SK-N-SH (cell line): ENCODE measurements around the gene PPP1R12B. TPM values are rescaled to one million over a fixed set of nuclear protein-coding genes. Genes with fewer than 3 reads are reported as not detected.
"Not testable (repeated sequence)": the region's sequence is repeated elsewhere in the genome, so short reads cannot be mapped to it uniquely, and the experiment has no call there.

Source experiments
- CTCF ChIA-PET: fragments of 300-600, 350-600 bp; formaldehyde crosslinking; extraction: SDS; loops from one replicate; lab custom pipeline; 2021; lab: Yijun Ruan, JAX
- POLR2A ChIA-PET: fragments of 350-600 bp; sonication (Branson Sonifier 250); formaldehyde crosslinking; extraction: SDS; loops from one replicate; lab custom pipeline; 2020; ENCODE audit warnings: antibody characterized with exemption, inconsistent platforms; lab: Yijun Ruan, JAX
- DNase-seq: peaks from one replicate; pipeline ENCODE4 v3.0.0; 2012
- H2AFZ ChIP-seq: fragments of 200-600 bp; sonication (generic); 2 replicates; pipeline ENCODE4 v1.8.1; 2016; ENCODE audit warnings: antibody characterized with exemption, mild to moderate bottlenecking, low read depth
- H3F3A ChIP-seq: fragments of 200-600 bp; sonication (generic); replicated peaks from 2 replicates; pipeline ENCODE3; 2016; ENCODE audit warnings: antibody characterized with exemption, mild to moderate bottlenecking; ENCODE audit not compliant: insufficient read depth
- H3K27ac ChIP-seq, 2 experiments: fragments of 200-500 bp in 1 of 2; fragments of 200-600 bp in 1 of 2; sonication (Bioruptor generic) in 1 of 2; sonication (generic), shearing (Covaris generic) in 1 of 2; 2 replicates each; pipeline versions ENCODE4 v1.5.1 to v1.6.1; 2014 to 2016; ENCODE audit warnings: low read depth in 2 of 2, inconsistent platforms in 1 of 2, low read length in 1 of 2, mild to moderate bottlenecking in 1 of 2, mixed read lengths in 1 of 2
- H3K27me3 ChIP-seq: fragments of 200-600 bp; sonication (generic), shearing (Covaris generic); 2 replicates; pipeline ENCODE4 v1.6.1; 2016; ENCODE audit warnings: mixed run types; ENCODE audit not compliant: insufficient read depth
- H3K36me3 ChIP-seq, 2 experiments: fragments of 200-500 bp in 1 of 2; fragments of 200-600 bp in 1 of 2; sonication (Bioruptor generic) in 1 of 2; sonication (generic) in 1 of 2; replicated peaks in 1 of 2; 2 replicates each; pipeline versions ENCODE3 to v1.5.1; 2014 to 2016; ENCODE audit warnings: low read length in 1 of 2, mild to moderate bottlenecking in 1 of 2; ENCODE audit not compliant: insufficient read depth in 2 of 2, control insufficient read depth in 1 of 2
- H3K4me1 ChIP-seq, 2 experiments: fragments of 200-500 bp in 1 of 2; fragments of 200-600 bp in 1 of 2; sonication (Bioruptor generic) in 1 of 2; sonication (generic), shearing (Covaris generic) in 1 of 2; 2 replicates each; pipeline versions ENCODE4 v1.5.1 to v1.6.1; 2014 to 2016; ENCODE audit warnings: low read depth in 1 of 2, low read length in 1 of 2, mixed run types in 1 of 2; ENCODE audit not compliant: insufficient read depth in 2 of 2, control insufficient read depth in 1 of 2
- H3K4me2 ChIP-seq: fragments of 200-600 bp; sonication (generic), shearing (Covaris generic); 2 replicates; pipeline ENCODE4 v1.6.1; 2017; ENCODE audit warnings: mixed run types
- H3K4me3 ChIP-seq, 2 experiments: fragments of 200-500 bp in 1 of 2; fragments of 200-600 bp in 1 of 2; sonication (Bioruptor generic) in 1 of 2; sonication (generic), shearing (Covaris generic) in 1 of 2; 2 replicates each; pipeline versions ENCODE4 v1.5.1 to v1.8.1; 2014 to 2016; ENCODE audit warnings: low read depth in 2 of 2, inconsistent platforms in 1 of 2, low read length in 1 of 2, mild to moderate bottlenecking in 1 of 2, mixed read lengths in 1 of 2, moderate library complexity in 1 of 2
- H3K79me2 ChIP-seq: fragments of 200-600 bp; sonication (generic); 2 replicates; pipeline ENCODE4 v1.8.1; 2017; ENCODE audit warnings: mild to moderate bottlenecking; ENCODE audit not compliant: insufficient read depth
- H3K9ac ChIP-seq: fragments of 200-600 bp; sonication (generic); 2 replicates; pipeline ENCODE4 v1.6.1; 2017; ENCODE audit warnings: mixed run types
- H3K9me2 ChIP-seq: fragments of 200-600 bp; sonication (generic); 2 replicates; pipeline ENCODE4 v1.6.1; 2017; ENCODE audit warnings: mixed run types
- H3K9me3 ChIP-seq: fragments of 200-600 bp; sonication (generic); 2 replicates; pipeline ENCODE4 v1.6.1; 2017; ENCODE audit warnings: mixed run types, mild to moderate bottlenecking, moderate library complexity
- H4K20me1 ChIP-seq: fragments of 200-600 bp; sonication (generic); 2 replicates; pipeline ENCODE4 v1.6.1; 2017; ENCODE audit warnings: mild to moderate bottlenecking, mixed run types; ENCODE audit not compliant: insufficient read depth
- FOSL2 ChIP-seq: IDR thresholded peaks from 2 replicates; pipeline ENCODE4 v1.4.0; 2012; ENCODE audit warnings: low read depth, mild to moderate bottlenecking, moderate library complexity, borderline replicate concordance
- FOXM1 ChIP-seq: IDR thresholded peaks from 2 replicates; pipeline ENCODE4 v1.4.0; 2012; ENCODE audit warnings: low read depth, mild to moderate bottlenecking
- GABPA ChIP-seq: IDR thresholded peaks from 2 replicates; pipeline ENCODE4 v1.4.0; 2012; ENCODE audit warnings: low read depth, mild to moderate bottlenecking
- MEF2A ChIP-seq: IDR thresholded peaks from 2 replicates; pipeline ENCODE4 v1.4.0; 2012; ENCODE audit warnings: low read depth, borderline replicate concordance
- MXI1 ChIP-seq: IDR thresholded peaks from 2 replicates; pipeline ENCODE4 v1.6.1; 2012; ENCODE audit warnings: mild to moderate bottlenecking, low read depth, low read length, improper control_type of control experiment
- POLR2AphosphoS5 ChIP-seq: IDR thresholded peaks from 2 replicates; pipeline ENCODE4 v1.6.1; 2012; ENCODE audit warnings: low read depth, low read length
- RFX5 ChIP-seq: IDR thresholded peaks from 2 replicates; pipeline ENCODE4 v1.6.1; 2012; ENCODE audit warnings: mild to moderate bottlenecking, improper control_type of control experiment, low read length
- WGBS: methylation state at CpG from one replicate; pipeline ENCODE4 v1.1.6; 2017; ENCODE audit warnings: low lambda C conversion rate; 5-methylcytosine and 5-hydroxymethylcytosine counted together
- polyA plus RNA-seq, 3 experiments: library from polyadenylated mRNA; depleted of rRNA; stranded (reverse); fragments of >200 nt; gene quantifications; 2 replicates each; pipeline ENCODE4 v1.2.3, GENCODE V29; 2012
- TF ChIP-seq, protein P1 (sequence below): fragments of 200-600 bp; sonication (generic); IDR thresholded peaks from 2 replicates; pipeline ENCODE4 v1.6.1; 2017; ENCODE audit warnings: antibody characterized with exemption, mild to moderate bottlenecking, moderate library complexity
- TF ChIP-seq, protein P2 (sequence below): fragments of 150-350 bp; IDR thresholded peaks from 2 replicates; pipeline ENCODE4 v1.6.1; 2016; ENCODE audit warnings: mild to moderate bottlenecking, low read depth, low read length
- TF ChIP-seq, protein P3 (sequence below): IDR thresholded peaks from 2 replicates; pipeline ENCODE4 v1.4.0; 2012; ENCODE audit warnings: low read depth, borderline replicate concordance
- TF ChIP-seq, protein P4 (sequence below): IDR thresholded peaks from 2 replicates; pipeline ENCODE4 v1.6.1; 2012; ENCODE audit warnings: mild to moderate bottlenecking, low read depth, low read length, moderate library complexity

Gene PPP1R12B
- polyA plus RNA-seq, 1 of the 3 experiments (the other 2 are of a cell fraction) = 2.8 TPM

DNA sequence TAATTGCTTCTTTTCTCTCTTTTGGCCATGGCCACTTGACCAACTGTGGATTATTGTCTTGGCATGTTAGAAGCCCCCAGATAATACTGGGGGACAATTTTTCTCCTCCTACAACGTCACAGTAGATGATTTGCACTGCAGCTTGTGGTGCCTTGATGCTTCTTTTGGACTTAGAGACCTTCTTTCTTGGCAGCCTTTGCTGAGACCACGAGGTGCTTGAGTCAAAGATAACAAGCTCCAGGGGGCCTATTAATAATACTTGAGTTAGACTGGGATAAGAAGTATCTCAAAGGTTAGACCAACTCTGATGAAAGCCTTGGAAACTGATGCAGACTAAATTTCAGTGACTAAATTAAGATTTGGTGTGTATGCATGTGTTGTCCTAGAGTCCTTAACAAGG lies 3.2 kb downstream of the PPP1R12B start:
- H3K4me3 ChIP-seq = no peak overlapping the region
- no peaks in the 10 kb centered on the region for H4K20me1 ChIP-seq
- H3K27me3 ChIP-seq = no peaks in the 10 kb centered on the region
- no peaks in the 10 kb centered on the region for H3K9me3 ChIP-seq
- H3K9ac ChIP-seq = no peak overlapping the region
- 68% methylated on average over 2 of the region's 2 CpGs for WGBS
- CTCF ChIA-PET = no interaction called here
- POLR2A ChIA-PET = no interaction called here
- no peak overlapping the region for H3K4me2 ChIP-seq
- no peak overlapping the region for H3K27ac ChIP-seq
- peaks cover 44% of the 10 kb centered on the region for H3K79me2 ChIP-seq
- no peaks in the 10 kb centered on the region for H3K9me2 ChIP-seq
- TF ChIP-seq, protein P1, sequence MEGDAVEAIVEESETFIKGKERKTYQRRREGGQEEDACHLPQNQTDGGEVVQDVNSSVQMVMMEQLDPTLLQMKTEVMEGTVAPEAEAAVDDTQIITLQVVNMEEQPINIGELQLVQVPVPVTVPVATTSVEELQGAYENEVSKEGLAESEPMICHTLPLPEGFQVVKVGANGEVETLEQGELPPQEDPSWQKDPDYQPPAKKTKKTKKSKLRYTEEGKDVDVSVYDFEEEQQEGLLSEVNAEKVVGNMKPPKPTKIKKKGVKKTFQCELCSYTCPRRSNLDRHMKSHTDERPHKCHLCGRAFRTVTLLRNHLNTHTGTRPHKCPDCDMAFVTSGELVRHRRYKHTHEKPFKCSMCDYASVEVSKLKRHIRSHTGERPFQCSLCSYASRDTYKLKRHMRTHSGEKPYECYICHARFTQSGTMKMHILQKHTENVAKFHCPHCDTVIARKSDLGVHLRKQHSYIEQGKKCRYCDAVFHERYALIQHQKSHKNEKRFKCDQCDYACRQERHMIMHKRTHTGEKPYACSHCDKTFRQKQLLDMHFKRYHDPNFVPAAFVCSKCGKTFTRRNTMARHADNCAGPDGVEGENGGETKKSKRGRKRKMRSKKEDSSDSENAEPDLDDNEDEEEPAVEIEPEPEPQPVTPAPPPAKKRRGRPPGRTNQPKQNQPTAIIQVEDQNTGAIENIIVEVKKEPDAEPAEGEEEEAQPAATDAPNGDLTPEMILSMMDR = no peak
- no peak for TF ChIP-seq MXI1
- no peaks in the 10 kb centered on the region for H3F3A ChIP-seq
- no peak for DNase-seq
- H3K4me1 ChIP-seq = peaks cover 5 to 8% of the 10 kb centered on the region in 2 experiments; a peak in 3 of 4 replicates
- H2AFZ ChIP-seq = no peak overlapping the region
- H3K36me3 ChIP-seq = no peaks in the 10 kb centered on the region

DNA sequence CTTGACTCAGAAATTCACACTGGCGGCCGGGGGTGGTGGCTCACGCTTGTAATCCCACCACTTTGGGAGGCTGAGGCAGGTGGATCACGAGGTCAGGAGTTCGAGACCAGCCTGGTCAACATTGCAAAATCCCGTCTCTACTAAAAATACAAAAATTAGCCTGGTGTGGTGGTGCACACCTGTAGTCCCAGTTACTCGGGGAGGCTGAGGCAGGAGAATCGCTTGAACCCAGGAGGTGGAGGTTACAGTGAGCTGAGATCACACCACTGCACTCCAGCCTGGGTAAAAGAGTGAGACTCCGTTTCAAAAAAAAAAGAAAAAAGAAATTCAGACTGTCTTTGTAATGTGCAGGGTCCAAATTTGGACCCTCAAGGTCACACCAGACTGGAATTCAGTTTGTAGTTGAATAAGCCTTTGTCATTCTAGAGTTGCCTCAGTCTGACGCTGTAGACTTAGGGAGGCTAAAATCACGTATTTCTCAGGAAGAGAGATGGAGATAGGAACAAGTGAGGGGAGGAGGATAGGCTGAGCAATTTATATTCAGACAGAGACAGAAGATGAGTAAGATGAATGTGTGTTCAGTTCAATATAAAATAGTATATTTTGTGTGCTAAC lies 4.2 kb downstream of the PPP1R12B start:
- H3K9me3 ChIP-seq, H3K27ac ChIP-seq, CTCF ChIA-PET, H3K4me2 ChIP-seq, H3K4me3 ChIP-seq, H3K4me1 ChIP-seq, H3F3A ChIP-seq, POLR2A ChIA-PET, H3K9ac ChIP-seq, DNase-seq, H3K36me3 ChIP-seq, H2AFZ ChIP-seq, H3K9me2 ChIP-seq, H3K27me3 ChIP-seq, H4K20me1 ChIP-seq: not testable (repeated sequence)
- WGBS = 90% methylated on average over 11 of the region's 11 CpGs
- H3K79me2 ChIP-seq = peaks cover 44% of the 10 kb centered on the region

DNA sequence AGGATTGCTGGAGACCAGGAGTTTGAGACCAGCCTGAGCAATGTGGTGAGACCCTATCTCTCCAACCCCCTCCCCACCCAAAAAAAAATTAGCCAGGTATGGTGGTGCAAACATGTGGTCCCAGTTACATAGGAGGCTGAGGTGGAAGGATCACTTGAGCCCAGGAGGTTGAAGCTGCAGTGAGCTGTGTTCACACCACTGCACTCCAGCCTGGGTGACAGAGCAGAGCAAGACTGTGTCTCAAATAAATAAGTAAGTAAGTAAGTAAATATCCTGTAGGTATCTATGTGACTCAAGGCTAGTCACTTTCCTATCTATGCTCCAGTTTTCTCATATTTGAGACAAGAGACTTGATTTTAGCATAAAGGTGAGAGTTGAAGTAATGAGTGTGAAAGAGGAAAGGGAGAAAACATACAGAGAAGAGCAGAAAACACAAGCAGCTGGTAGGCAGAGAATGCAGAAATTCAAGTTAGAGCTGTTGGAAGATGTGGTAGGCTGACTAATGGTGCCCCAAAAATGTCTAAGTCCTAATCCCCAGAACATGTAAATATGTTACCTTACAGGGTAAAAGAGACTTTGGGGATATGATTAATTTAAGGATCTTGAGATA lies 7.5 kb downstream of the PPP1R12B start:
- H3K27ac ChIP-seq = no peak overlapping the region
- 0 out of 2 replicates have a peak, but pooled peaks cover 2% of the 10 kb centered on the region for H4K20me1 ChIP-seq
- H3K4me1 ChIP-seq = no peaks in the 10 kb centered on the region
- no peaks in the 10 kb centered on the region for H3K36me3 ChIP-seq
- no peak for DNase-seq
- no peak overlapping the region for H3K4me2 ChIP-seq
- CTCF ChIA-PET = interaction anchor here (1.5 kb wide), 1 partner anchor 167 kb away, joined by 3 read pairs; no protein-coding TSS in a partner anchor
- H3F3A ChIP-seq = peaks cover 5% of the 10 kb centered on the region
- no peaks in the 10 kb centered on the region for H3K9me3 ChIP-seq
- no peaks in the 10 kb centered on the region for H3K9me2 ChIP-seq
- no peak overlapping the region for H3K9ac ChIP-seq
- peaks cover 31% of the 10 kb centered on the region; the same call in 1 of the 2 replicates for H3K79me2 ChIP-seq
- no peaks in the 10 kb centered on the region for H3K27me3 ChIP-seq
- POLR2A ChIA-PET = interaction anchor here (1.1 kb wide), 1 partner anchor 164 kb away, joined by 7 read pairs; no protein-coding TSS in a partner anchor
- no peak overlapping the region for H2AFZ ChIP-seq
- H3K4me3 ChIP-seq = no peak overlapping the region
- TF ChIP-seq, protein P2, sequence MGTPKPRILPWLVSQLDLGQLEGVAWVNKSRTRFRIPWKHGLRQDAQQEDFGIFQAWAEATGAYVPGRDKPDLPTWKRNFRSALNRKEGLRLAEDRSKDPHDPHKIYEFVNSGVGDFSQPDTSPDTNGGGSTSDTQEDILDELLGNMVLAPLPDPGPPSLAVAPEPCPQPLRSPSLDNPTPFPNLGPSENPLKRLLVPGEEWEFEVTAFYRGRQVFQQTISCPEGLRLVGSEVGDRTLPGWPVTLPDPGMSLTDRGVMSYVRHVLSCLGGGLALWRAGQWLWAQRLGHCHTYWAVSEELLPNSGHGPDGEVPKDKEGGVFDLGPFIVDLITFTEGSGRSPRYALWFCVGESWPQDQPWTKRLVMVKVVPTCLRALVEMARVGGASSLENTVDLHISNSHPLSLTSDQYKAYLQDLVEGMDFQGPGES = no peak
- TF ChIP-seq, protein P3, sequence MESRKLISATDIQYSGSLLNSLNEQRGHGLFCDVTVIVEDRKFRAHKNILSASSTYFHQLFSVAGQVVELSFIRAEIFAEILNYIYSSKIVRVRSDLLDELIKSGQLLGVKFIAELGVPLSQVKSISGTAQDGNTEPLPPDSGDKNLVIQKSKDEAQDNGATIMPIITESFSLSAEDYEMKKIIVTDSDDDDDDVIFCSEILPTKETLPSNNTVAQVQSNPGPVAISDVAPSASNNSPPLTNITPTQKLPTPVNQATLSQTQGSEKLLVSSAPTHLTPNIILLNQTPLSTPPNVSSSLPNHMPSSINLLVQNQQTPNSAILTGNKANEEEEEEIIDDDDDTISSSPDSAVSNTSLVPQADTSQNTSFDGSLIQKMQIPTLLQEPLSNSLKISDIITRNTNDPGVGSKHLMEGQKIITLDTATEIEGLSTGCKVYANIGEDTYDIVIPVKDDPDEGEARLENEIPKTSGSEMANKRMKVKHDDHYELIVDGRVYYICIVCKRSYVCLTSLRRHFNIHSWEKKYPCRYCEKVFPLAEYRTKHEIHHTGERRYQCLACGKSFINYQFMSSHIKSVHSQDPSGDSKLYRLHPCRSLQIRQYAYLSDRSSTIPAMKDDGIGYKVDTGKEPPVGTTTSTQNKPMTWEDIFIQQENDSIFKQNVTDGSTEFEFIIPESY = no peak
- TF ChIP-seq POLR2AphosphoS5 (no peak), FOXM1 (no peak), FOSL2 (no peak), RFX5 (no peak), MEF2A (no peak), GABPA (no peak)
- TF ChIP-seq, protein P4, sequence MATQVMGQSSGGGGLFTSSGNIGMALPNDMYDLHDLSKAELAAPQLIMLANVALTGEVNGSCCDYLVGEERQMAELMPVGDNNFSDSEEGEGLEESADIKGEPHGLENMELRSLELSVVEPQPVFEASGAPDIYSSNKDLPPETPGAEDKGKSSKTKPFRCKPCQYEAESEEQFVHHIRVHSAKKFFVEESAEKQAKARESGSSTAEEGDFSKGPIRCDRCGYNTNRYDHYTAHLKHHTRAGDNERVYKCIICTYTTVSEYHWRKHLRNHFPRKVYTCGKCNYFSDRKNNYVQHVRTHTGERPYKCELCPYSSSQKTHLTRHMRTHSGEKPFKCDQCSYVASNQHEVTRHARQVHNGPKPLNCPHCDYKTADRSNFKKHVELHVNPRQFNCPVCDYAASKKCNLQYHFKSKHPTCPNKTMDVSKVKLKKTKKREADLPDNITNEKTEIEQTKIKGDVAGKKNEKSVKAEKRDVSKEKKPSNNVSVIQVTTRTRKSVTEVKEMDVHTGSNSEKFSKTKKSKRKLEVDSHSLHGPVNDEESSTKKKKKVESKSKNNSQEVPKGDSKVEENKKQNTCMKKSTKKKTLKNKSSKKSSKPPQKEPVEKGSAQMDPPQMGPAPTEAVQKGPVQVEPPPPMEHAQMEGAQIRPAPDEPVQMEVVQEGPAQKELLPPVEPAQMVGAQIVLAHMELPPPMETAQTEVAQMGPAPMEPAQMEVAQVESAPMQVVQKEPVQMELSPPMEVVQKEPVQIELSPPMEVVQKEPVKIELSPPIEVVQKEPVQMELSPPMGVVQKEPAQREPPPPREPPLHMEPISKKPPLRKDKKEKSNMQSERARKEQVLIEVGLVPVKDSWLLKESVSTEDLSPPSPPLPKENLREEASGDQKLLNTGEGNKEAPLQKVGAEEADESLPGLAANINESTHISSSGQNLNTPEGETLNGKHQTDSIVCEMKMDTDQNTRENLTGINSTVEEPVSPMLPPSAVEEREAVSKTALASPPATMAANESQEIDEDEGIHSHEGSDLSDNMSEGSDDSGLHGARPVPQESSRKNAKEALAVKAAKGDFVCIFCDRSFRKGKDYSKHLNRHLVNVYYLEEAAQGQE = no peak
